Posterior cingulate gyrus (tissue), 11 donors: Measurements from ENCODE around the gene UBQLN1.
"Not testable (repeated sequence)": the region's sequence is repeated elsewhere in the genome, so short reads cannot be mapped to it uniquely, and the experiment has no call there.

Experiments
- DNase-seq, 10 donors: peaks; one replicate each; pipeline versions ENCODE4 v3.0.0 to v3.0.0-alpha.2; 2020 to 2021; ENCODE audit warnings: mixed read lengths in 3 of 10
- intact Hi-C: fragments of 100-400 bp; cut with DNase I; formaldehyde crosslinking; loops from one replicate; pipeline ENCODE4 v1.15.1; 2023

The UBQLN1 gene

GRCh38 chr9:83707768-83708514, at the start of gene UBQLN1:
TSS of gene UBQLN1 (minus strand) at chr9:83707958. CDS start at chr9:83707679, 279 bp downstream.
- intact Hi-C loops = loop anchor here (2.0 kb wide), 1 partner anchor 87 kb away; no protein-coding TSS in a partner anchor

GRCh38 chr9:83754383-83754977, 46.7 kb upstream of the UBQLN1 start:
- intact Hi-C loops = no loop called here
- DNase-seq = no peak

More at GRCh38 chr9:83707768-83708514, at the start of gene UBQLN1:
- peak; percentile 83 to 97 (median 88) for DNase-seq

GRCh38 chr9:83749706-83750105, 41.9 kb upstream of the UBQLN1 start:
- DNase-seq = no peak
- intact Hi-C loops = no loop called here

DNA sequence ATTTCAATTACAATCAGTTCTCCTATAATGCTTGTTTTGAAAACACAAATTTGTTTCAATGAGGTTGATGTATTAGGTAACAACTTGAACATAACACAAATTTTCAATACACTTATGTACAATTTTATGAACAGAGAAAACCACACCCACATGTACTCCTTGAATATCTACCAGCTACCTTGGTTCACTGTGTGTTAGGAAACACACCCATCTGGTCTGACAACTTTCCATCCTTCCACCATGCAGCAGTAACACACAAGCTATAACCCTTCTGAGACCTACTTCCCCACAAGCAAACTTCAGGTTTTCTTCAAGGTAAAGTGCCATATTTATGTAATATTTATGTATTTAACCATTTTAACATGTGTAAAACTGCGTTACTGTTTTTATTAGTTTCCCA, 36.4 kb upstream of the UBQLN1 start:
- DNase-seq = no peak
- intact Hi-C loops = no loop called here

GRCh38 chr9:83733739-83734138, 26.0 kb upstream of the UBQLN1 start:
- no peak for DNase-seq
- intact Hi-C loops = no loop called here

DNA sequence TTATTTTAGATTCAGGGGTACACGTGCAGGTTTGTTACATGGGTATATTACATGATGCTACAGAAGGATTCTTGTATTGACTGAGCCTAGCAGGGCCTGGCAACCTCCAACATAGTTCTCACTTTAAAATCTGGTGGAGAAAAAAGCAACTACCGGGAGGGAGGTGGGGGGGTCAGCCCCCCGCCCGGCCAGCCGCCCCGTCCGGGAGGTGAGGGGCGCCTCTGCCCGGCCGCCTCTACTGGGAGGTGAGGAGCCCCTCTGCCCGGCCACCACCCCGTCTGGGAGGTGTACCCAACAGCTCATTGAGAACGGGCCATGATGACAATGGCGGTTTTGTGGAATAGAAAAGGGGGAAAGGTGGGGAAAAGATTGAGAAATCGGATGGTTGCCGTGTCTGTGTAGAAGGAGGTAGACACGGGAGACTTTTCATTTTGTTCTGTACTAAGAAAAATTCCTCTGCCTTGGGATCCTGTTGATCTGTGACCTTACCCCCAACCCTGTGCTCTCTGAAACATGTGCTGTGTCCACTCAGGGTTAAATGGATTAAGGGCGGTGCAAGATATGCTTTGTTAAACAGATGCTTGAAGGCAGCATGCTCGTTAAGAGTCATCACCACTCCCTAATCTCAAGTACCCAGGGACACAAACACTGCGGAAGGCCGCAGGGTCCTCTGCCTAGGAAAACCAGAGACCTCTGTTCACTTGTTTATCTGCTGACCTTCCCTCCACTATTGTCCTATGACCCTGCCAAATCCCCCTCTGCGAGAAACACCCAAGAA, 21.0 kb upstream of the UBQLN1 start:
- intact Hi-C loops = not testable (repeated sequence)

GRCh38 chr9:83724436-83724835, 16.7 kb upstream of the UBQLN1 start:
- intact Hi-C loops = no loop called here
- no peak for DNase-seq

More for the DNA sequence above, 21.0 kb upstream of the UBQLN1 start:
- not testable (repeated sequence) for DNase-seq

- intact Hi-C loops = no loop called here
- DNase-seq = no peak
Observed at GRCh38 chr9:83722726-83723495, 15.2 kb upstream of the UBQLN1 start.

DNA sequence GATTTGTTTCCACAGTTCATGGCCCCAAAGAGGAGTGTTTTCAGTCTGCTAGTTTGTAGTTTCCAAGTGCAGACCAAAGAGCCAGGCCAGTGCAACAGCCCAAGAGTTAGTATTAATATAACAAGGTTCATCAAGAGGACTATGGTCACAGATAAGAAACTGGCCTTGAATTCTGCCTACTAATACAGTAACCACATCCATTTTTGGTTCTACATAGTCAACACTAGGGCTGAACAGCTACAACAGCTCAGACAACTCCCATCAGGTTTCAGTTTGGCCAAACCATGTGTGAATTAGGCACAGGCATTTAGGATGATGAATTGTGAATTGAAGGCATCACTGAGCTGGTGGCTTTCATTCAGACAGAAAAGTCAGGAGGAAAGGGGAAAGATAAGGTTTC, 13.8 kb upstream of the UBQLN1 start:
- DNase-seq = no peak
- intact Hi-C loops = no loop called here

DNA sequence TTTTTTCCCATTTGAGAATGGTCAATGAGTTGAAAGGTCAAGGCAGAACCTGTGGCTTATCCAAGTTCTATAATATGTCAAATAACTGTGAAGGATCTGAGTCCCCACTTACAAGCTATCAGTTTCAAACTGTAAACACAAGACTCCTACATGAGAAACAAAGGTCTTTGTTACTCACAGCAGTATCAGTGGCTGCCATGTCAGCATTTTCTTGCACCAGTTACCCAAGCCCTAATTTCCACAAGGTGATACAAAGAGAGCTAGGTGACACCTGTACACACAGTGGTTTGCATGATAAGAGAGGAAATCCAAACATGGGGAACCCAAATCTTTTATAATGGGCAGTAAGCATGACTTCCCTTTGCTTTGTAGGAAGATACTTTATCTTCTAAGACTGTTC, 8.0 kb upstream of the UBQLN1 start:
- intact Hi-C loops = no loop called here
- no peak for DNase-seq

DNA sequence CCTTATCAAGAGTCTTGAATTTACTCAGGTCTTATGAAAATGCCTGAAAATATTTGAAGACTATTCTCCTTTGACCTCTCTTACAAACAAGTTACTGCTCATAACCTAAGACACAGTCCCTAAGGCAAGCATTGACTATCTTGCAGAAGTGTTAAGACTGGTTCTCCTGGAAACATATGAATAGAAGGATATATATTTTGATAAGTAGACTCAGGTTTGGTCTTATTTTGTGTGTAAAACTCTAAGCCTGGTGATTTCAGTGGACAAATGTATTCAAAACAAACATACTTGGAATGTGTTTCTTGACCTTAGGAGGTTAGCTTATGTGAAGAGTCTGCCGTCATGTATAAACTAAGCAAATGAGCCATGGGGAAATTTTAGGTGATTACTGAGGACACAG, 7.5 kb upstream of the UBQLN1 start:
- intact Hi-C loops = no loop called here

DNA sequence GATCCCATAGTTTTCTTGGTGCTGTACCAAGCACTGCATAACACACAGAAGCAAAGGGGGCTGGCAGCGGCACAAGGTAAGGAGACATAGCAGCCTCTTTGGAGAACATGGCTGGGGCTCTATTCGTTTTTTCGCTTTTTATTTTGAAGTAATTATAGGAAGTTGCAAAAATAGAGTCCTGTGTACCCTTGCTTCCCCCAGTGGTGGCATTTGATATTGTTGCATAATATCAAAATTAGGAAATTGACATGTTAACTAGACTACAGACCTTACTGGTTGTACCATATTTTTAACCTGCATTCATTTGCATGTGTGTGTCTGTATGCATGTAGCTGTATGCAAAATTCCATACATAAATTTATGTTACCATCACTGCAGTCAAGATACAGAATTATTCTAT, 6.6 kb upstream of the UBQLN1 start:
- DNase-seq = no peak
- intact Hi-C loops = no loop called here

More for the DNA sequence above, 7.5 kb upstream of the UBQLN1 start:
- no peak for DNase-seq

DNA sequence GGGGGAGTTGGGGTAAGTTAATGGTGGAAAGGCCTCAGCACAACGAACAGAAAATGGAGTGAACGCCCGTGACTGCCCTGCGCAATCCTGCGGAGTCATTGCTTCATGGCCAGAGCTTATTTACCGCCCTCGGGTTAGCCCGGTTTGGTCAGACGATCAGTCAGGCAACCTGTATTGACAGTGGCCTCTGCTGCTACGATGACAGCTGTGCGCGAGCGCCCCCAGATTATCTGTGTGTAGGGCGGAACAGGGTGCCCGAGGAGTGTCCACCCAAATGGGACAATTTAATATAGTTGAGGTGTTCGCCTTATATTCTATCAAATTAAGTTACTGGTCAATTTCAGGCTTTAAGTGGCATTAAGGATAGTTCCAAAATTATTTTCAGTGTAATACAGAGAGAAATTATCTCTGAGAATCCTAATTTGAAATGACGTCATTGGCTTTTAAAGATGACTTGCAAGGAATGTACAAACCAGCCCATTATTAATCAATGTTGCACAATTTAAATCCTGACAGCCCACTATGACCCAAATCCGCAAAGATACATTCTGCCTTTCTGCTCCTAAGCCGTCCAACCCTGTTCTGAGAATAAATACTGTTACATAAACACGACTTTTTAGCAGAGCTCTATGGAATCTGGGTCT, 879 bp upstream of the UBQLN1 start:
- intact Hi-C loops = no loop called here
- peak; percentile 41 to 94 (median 67) for DNase-seq

DNA sequence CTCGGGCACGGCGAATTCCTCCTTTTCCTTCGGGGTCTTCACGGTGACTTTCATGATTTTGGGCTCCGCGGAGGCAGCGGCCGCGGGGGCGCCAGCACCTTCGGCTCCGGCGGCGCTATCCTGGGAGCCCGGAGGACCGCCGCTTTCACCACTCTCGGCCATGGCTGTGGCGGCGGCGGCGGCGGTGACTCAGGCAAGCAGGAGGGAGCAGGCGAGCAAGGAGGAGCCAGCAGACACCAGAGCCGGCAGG, 315 bp downstream of the UBQLN1 start:
- intact Hi-C loops = loop anchor here (2.0 kb wide), 1 partner anchor 87 kb away; no protein-coding TSS in a partner anchor
- no peak for DNase-seq

GRCh38 chr9:83706676-83707517, 861 bp downstream of the UBQLN1 start:
- intact Hi-C loops = loop anchor here (2.0 kb wide), 1 partner anchor 86 kb away; no protein-coding TSS in a partner anchor
- DNase-seq = peak in 8 of 10 donors; percentile 7 to 78 (median 19)

GRCh38 chr9:83705219-83705651, 2.5 kb downstream of the UBQLN1 start:
- intact Hi-C loops, DNase-seq: not testable (repeated sequence)

- DNase-seq = no peak
- intact Hi-C loops = no loop called here
Observed at GRCh38 chr9:83701769-83702168, 6.0 kb downstream of the UBQLN1 start.

GRCh38 chr9:83701286-83701685, 6.5 kb downstream of the UBQLN1 start:
- intact Hi-C loops = no loop called here
- DNase-seq = no peak

DNA sequence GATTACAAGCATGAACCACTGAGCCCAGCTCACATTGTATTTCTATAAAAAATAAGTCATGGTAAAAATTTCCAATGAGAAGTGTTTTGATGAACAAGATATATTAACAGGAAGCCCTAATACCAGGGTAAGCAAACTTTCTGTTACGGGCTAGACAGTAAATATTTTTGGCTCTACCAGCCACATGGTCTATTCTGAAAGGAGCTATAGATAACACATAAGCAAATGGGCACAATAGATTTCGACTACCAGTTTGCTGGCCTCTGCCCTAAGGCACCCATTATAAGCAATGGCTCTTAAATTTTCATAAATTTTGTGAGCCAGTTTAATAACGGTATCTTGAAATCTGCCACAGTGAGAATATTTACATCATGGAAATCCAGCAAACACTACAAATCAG, 8.1 kb downstream of the UBQLN1 start:
- intact Hi-C loops = no loop called here
- DNase-seq = no peak
